Activated CD4-positive, alpha-beta memory T cell treated with anti-CD3 and anti-CD28 coated beads, Interleukin-2, amount 10 ng/mL, durations not matched to agents 7 days and 5 days (primary cell): Measurements from ENCODE around the gene AMT. TPM values are rescaled to one million over a fixed set of nuclear protein-coding genes. Genes with fewer than 3 reads are reported as not detected.

Experiments used
- CTCF ChIA-PET: fragments of 350-600 bp; sonication (Branson Sonifier 250); formaldehyde crosslinking; loops from one replicate; lab custom pipeline; 2021; ENCODE audit warnings: antibody characterized with exemption, inconsistent platforms; lab: Charles Lee
- POLR2A ChIA-PET: fragments of 350-600 bp; sonication (Branson Sonifier 250); formaldehyde crosslinking; loops from one replicate; lab custom pipeline; 2021; ENCODE audit warnings: antibody characterized with exemption; lab: Charles Lee
- DNase-seq: peaks from one replicate; pipeline ENCODE4 v3.0.0-alpha.2; 2020
- H3K27ac Mint-ChIP-seq: one replicate; pipeline ENCODE4 v1.8.0; 2021; ENCODE audit warnings: mild to moderate bottlenecking, mixed read lengths
- H3K27me3 Mint-ChIP-seq: one replicate; pipeline ENCODE4 v1.8.0; 2021; ENCODE audit warnings: mixed read lengths
- H3K36me3 Mint-ChIP-seq: one replicate; pipeline ENCODE4 v1.8.0; 2021; ENCODE audit warnings: low read depth, mixed read lengths
- H3K4me1 Mint-ChIP-seq: one replicate; pipeline ENCODE4 v1.8.0; 2021; ENCODE audit warnings: mixed read lengths
- H3K4me3 Mint-ChIP-seq: one replicate; pipeline ENCODE4 v1.8.0; 2021; ENCODE audit warnings: mild to moderate bottlenecking, mixed read lengths
- H3K9me3 Mint-ChIP-seq: one replicate; pipeline ENCODE4 v1.8.0; 2021; ENCODE audit warnings: mixed read lengths
- total RNA-seq, 2 experiments: library from RNA; stranded (reverse); gene quantifications; one replicate each; pipeline ENCODE4 v1.2.3, GENCODE V29; 2021

The AMT gene
- total RNA-seq, 2 experiments from 2014 or later = 3.5 to 5.2 TPM

- Mint-ChIP-seq H3K36me3 (no peaks in the 10 kb centered on the region), H3K27me3 (no peaks in the 10 kb centered on the region), H3K9me3 (no peaks in the 10 kb centered on the region), H3K4me3 (no peak overlapping the region), H3K27ac (no peak overlapping the region), H3K4me1 (no peaks in the 10 kb centered on the region)
- DNase-seq = no peak
- ChIA-PET POLR2A (interaction anchor here (2.1 kb wide), 1 partner anchor 9 kb away, joined by 7 read pairs; the partner anchor contains the start of gene DAG1), CTCF (interaction anchor here (1.5 kb wide), 1 partner anchor 10 kb away, joined by 6 read pairs; the partner anchor contains the start of gene DAG1)
These were observed 38.1 kb upstream of the AMT start for GRCh38 chr3:49460188-49460890.

GRCh38 chr3:49456466-49456865 is 34.2 kb upstream of the AMT start:
- Mint-ChIP-seq H3K9me3 (no peaks in the 10 kb centered on the region), H3K27me3 (no peaks in the 10 kb centered on the region), H3K4me1 (no peaks in the 10 kb centered on the region), H3K36me3 (no peaks in the 10 kb centered on the region), H3K4me3 (no peak overlapping the region), H3K27ac (no peak overlapping the region)
- CTCF ChIA-PET = interaction anchor here (0.7 to 1.3 kb wide), 2 partner anchors 9 to 116 kb away, joined by 3 to 4 read pairs; partner anchors contain the start of gene USP4
- POLR2A ChIA-PET = no interaction called here
- DNase-seq = no peak

- ChIA-PET CTCF (interaction anchor here (1.0 kb wide), 2 partner anchors 217 to 284 kb away, joined by 3 read pairs; partner anchors contain the start of gene KLHDC8B), POLR2A (interaction anchor here (1.0 to 1.4 kb wide), 3 partner anchors 15 to 362 kb away, joined by 3 read pairs; partner anchors contain the start of genes DAG1 and QRICH1)
- no peaks in the 10 kb centered on the region for H3K4me1 Mint-ChIP-seq
- no peaks in the 10 kb centered on the region for H3K9me3 Mint-ChIP-seq
- no peaks in the 10 kb centered on the region for H3K27me3 Mint-ChIP-seq
- H3K36me3 Mint-ChIP-seq = no peaks in the 10 kb centered on the region
- DNase-seq = no peak
- H3K4me3 Mint-ChIP-seq = no peak overlapping the region
- no peak overlapping the region for H3K27ac Mint-ChIP-seq
These were observed 32.8 kb upstream of the AMT start for GRCh38 chr3:49454898-49455681.

GRCh38 chr3:49454458-49454857 is 32.2 kb upstream of the AMT start:
- Mint-ChIP-seq H3K4me1 (no peaks in the 10 kb centered on the region), H3K27ac (no peak overlapping the region), H3K4me3 (no peak overlapping the region), H3K9me3 (no peaks in the 10 kb centered on the region), H3K36me3 (no peaks in the 10 kb centered on the region), H3K27me3 (no peaks in the 10 kb centered on the region)
- DNase-seq = no peak
- ChIA-PET POLR2A (interaction anchor here (1.0 to 3.5 kb wide), 4 partner anchors 16 to 361 kb away, joined by 3 to 10 read pairs (median 3); partner anchors contain the start of genes DAG1, QRICH1 and USP4), CTCF (interaction anchor here (0.6 to 1.0 kb wide), 4 partner anchors 48 to 283 kb away, joined by 3 read pairs; partner anchors contain the start of gene KLHDC8B)

- H3K4me1 Mint-ChIP-seq = peaks cover 6% of the 10 kb centered on the region
- no peak overlapping the region for H3K4me3 Mint-ChIP-seq
- no peak overlapping the region for H3K27ac Mint-ChIP-seq
- H3K36me3 Mint-ChIP-seq = no peaks in the 10 kb centered on the region
- POLR2A ChIA-PET = interaction anchor here (1.4 to 3.5 kb wide), 2 partner anchors 113 to 360 kb away, joined by 3 to 10 read pairs; partner anchors contain the start of genes QRICH1 and USP4
- H3K9me3 Mint-ChIP-seq = no peaks in the 10 kb centered on the region
- CTCF ChIA-PET = interaction anchor here (0.6 kb wide), 1 partner anchor 165 kb away, joined by 3 read pairs; no protein-coding TSS in a partner anchor
- H3K27me3 Mint-ChIP-seq = no peaks in the 10 kb centered on the region
- DNase-seq = no peak
These were observed 31.3 kb upstream of the AMT start for GRCh38 chr3:49453621-49454020.

- peak overlapping the region; percentile 44 for H3K27ac Mint-ChIP-seq
- H3K27me3 Mint-ChIP-seq = no peaks in the 10 kb centered on the region
- H3K9me3 Mint-ChIP-seq = no peaks in the 10 kb centered on the region
- H3K4me3 Mint-ChIP-seq = no peak overlapping the region
- ChIA-PET POLR2A (interaction anchor here (1.1 to 4.6 kb wide), 6 partner anchors 16 to 114 kb away, joined by 3 to 37 read pairs (median 24); partner anchors contain the start of genes DAG1, NICN1, RHOA and TCTA), CTCF (interaction anchor here (2.3 to 3.3 kb wide), 2 partner anchors 29 to 106 kb away, joined by 26 to 30 read pairs; partner anchors contain the start of gene USP4)
- H3K36me3 Mint-ChIP-seq = no peaks in the 10 kb centered on the region
- no peak for DNase-seq
- H3K4me1 Mint-ChIP-seq = peaks cover 21% of the 10 kb centered on the region
These were observed 23.1 kb upstream of the AMT start for GRCh38 chr3:49445391-49445790.

GRCh38 chr3:49434731-49435130 is 12.5 kb upstream of the AMT start:
- no peaks in the 10 kb centered on the region for H3K36me3 Mint-ChIP-seq
- no peaks in the 10 kb centered on the region for H3K9me3 Mint-ChIP-seq
- no peak overlapping the region for H3K4me3 Mint-ChIP-seq
- CTCF ChIA-PET = no interaction called here
- H3K27ac Mint-ChIP-seq = no peak overlapping the region
- no peaks in the 10 kb centered on the region for H3K27me3 Mint-ChIP-seq
- POLR2A ChIA-PET = no interaction called here
- no peak for DNase-seq
- H3K4me1 Mint-ChIP-seq = peaks cover 8% of the 10 kb centered on the region

- Mint-ChIP-seq H3K4me1 (peaks cover 36% of the 10 kb centered on the region), H3K9me3 (no peaks in the 10 kb centered on the region), H3K36me3 (peaks cover 25% of the 10 kb centered on the region), H3K27me3 (no peaks in the 10 kb centered on the region), H3K4me3 (peak overlapping the region; percentile 82), H3K27ac (peak overlapping the region; percentile 95)
- DNase-seq = no peak
- ChIA-PET CTCF (interaction anchor here (0.7 to 3.7 kb wide), 7 partner anchors 8 to 512 kb away, joined by 3 to 28 read pairs (median 4); partner anchors contain the start of genes RBM6, TCTA and USP4), POLR2A (interaction anchor here (0.6 to 5.5 kb wide), 19 partner anchors 8 to 411 kb away, joined by 3 to 79 read pairs (median 4); partner anchors contain the start of genes QRICH1, RHOA, TCTA and USP4)
These were observed 6.4 kb upstream of the AMT start for GRCh38 chr3:49428752-49429080.

- DNase-seq = no peak
- Mint-ChIP-seq H3K27ac (no peak overlapping the region), H3K27me3 (no peaks in the 10 kb centered on the region), H3K4me1 (peaks cover 45% of the 10 kb centered on the region), H3K9me3 (no peaks in the 10 kb centered on the region), H3K36me3 (peaks cover 30% of the 10 kb centered on the region), H3K4me3 (peak overlapping the region; percentile 82)
- POLR2A ChIA-PET = interaction anchor here (3.9 to 5.5 kb wide), 2 partner anchors 11 to 15 kb away, joined by 51 to 79 read pairs; partner anchors contain the start of genes RHOA and TCTA
- CTCF ChIA-PET = interaction anchor here (0.7 to 3.7 kb wide), 3 partner anchors 11 to 271 kb away, joined by 3 to 28 read pairs (median 10); partner anchors contain the start of gene TCTA
These were observed 5.3 kb upstream of the AMT start for GRCh38 chr3:49427586-49427985.

GRCh38 chr3:49424816-49425215 is 2.5 kb upstream of the AMT start:
- no peak for DNase-seq
- ChIA-PET POLR2A (interaction anchor here (1.4 to 2.2 kb wide), 4 partner anchors 9 to 85 kb away, joined by 3 to 16 read pairs (median 6); partner anchors contain the start of gene USP4), CTCF (interaction anchor here (1.3 kb wide), 2 partner anchors 8 to 9 kb away, joined by 4 read pairs; no protein-coding TSS in a partner anchor)
- Mint-ChIP-seq H3K9me3 (no peaks in the 10 kb centered on the region), H3K36me3 (peaks cover 39% of the 10 kb centered on the region), H3K27me3 (no peaks in the 10 kb centered on the region), H3K27ac (no peak overlapping the region), H3K4me1 (peaks cover 48% of the 10 kb centered on the region), H3K4me3 (no peak overlapping the region)

- CTCF ChIA-PET = interaction anchor here (1.3 kb wide), 1 partner anchor 19 kb away, joined by 3 read pairs; no protein-coding TSS in a partner anchor
- H3K4me1 Mint-ChIP-seq = peaks cover 50% of the 10 kb centered on the region
These were observed 339 bp downstream of the AMT start for GRCh38 chr3:49421890-49422378.

More at GRCh38 chr3:49421890-49422378, 339 bp downstream of the AMT start:
- no peak overlapping the region for H3K4me3 Mint-ChIP-seq
- H3K9me3 Mint-ChIP-seq = no peaks in the 10 kb centered on the region
- no peak for DNase-seq
- no peaks in the 10 kb centered on the region for H3K27me3 Mint-ChIP-seq
- POLR2A ChIA-PET = interaction anchor here (1.0 to 3.9 kb wide), 5 partner anchors 10 to 400 kb away, joined by 3 to 32 read pairs (median 5); partner anchors contain the start of genes NDUFAF3, RHOA, TCTA and USP4
- no peak overlapping the region for H3K27ac Mint-ChIP-seq
- H3K36me3 Mint-ChIP-seq = peaks cover 55% of the 10 kb centered on the region
